Dendritic cell treated with granulocyte-macrophage colony-stimulating factor and Interleukin-4, amounts not matched to agents 40 ng/mL and 50 ng/mL, for 4 days (primary cell): ENCODE measurements around the gene GRIN1.

Source experiments
- H3K27ac Mint-ChIP-seq: one replicate; pipeline ENCODE4 v1.8.0; 2022; ENCODE audit warnings: mild to moderate bottlenecking, mixed read lengths
- H3K27me3 Mint-ChIP-seq: one replicate; pipeline ENCODE4 v1.8.0; 2022; ENCODE audit warnings: mild to moderate bottlenecking, mixed read lengths
- H3K36me3 Mint-ChIP-seq: one replicate; pipeline ENCODE4 v1.8.0; 2022; ENCODE audit warnings: low read depth, mixed read lengths
- H3K4me1 Mint-ChIP-seq: one replicate; pipeline ENCODE4 v1.8.0; 2022; ENCODE audit warnings: low read depth, mixed read lengths
- H3K4me3 Mint-ChIP-seq: one replicate; pipeline ENCODE4 v1.8.0; 2022; ENCODE audit warnings: mild to moderate bottlenecking, moderate library complexity, mixed read lengths
- H3K9me3 Mint-ChIP-seq: one replicate; pipeline ENCODE4 v1.8.0; 2022; ENCODE audit warnings: mixed read lengths
- intact Hi-C: fragments of 100-400 bp; cut with micrococcal nuclease; formaldehyde crosslinking; loops from one replicate; pipeline ENCODE4 v1.15.0; 2022

Gene GRIN1

GRCh38 chr9:137138722-137139467, at the start of gene GRIN1:
GRIN1 (plus strand) TSS chr9:137139154; CDS start chr9:137139487, 333 bp downstream.
- Mint-ChIP-seq H3K9me3 (no peaks in the 10 kb centered on the region), H3K36me3 (no peaks in the 10 kb centered on the region), H3K4me3 (no peak within 1 kb of the TSS), H3K4me1 (peaks cover 11% of the 10 kb centered on the region), H3K27ac (no peak within 1 kb of the TSS), H3K27me3 (peaks cover 84% of the 10 kb centered on the region)
- intact Hi-C loops = no loop called here

- H3K36me3 Mint-ChIP-seq = peaks cover 65% of the 10 kb centered on the region
- H3K4me1 Mint-ChIP-seq = peaks cover 44% of the 10 kb centered on the region
- H3K27ac Mint-ChIP-seq = peak overlapping the region; percentile 14
- H3K4me3 Mint-ChIP-seq = no peak overlapping the region
- intact Hi-C loops = no loop called here
- no peaks in the 10 kb centered on the region for H3K27me3 Mint-ChIP-seq
- no peaks in the 10 kb centered on the region for H3K9me3 Mint-ChIP-seq
These were observed 49.6 kb upstream of the GRIN1 start for GRCh38 chr9:137089232-137089947.

DNA sequence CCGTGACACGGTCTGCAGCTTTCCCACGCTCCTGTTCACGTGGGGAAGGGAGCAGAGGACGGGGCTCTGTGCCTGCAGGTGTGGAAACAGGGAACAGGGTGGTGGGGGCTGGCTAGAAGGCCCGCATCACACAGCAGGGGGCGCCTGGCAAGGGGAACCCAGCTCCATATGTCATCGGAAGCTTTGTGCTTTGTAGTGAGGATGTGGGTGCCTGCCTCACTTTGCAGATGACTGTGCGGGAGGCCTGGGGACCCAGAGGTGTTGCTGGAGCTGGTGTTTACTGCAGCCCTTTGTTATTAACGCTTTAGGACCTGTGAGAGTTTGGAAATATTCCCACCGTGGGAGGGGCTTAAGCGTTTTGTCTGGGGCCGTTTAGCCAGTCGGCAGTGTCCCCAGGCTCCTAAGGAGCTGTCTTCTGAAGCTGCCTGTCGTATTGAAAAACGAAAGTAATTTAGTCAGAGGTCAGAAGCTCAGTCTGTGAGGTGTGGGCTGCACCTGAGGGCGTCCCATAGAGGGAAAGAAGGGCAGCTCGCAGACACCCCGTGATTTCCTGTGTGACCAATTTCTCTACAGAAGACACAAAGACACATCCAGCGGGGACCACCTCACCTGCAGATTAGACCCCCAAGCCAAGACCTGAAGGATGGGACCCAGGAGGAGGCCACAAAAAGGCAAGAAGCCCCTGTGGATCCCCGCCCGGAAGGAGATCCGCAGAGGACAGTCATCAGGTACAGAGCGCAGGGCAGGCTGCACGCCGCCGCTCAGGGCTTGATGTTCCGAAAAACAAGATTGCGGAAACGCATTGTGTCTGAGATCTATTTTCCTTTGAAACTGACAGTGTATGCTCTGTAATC, 43.1 kb upstream of the GRIN1 start:
- Mint-ChIP-seq H3K27me3 (no peaks in the 10 kb centered on the region), H3K36me3 (peaks cover 41% of the 10 kb centered on the region), H3K9me3 (no peaks in the 10 kb centered on the region), H3K4me3 (no peak overlapping the region), H3K4me1 (no peaks in the 10 kb centered on the region), H3K27ac (no peak overlapping the region)
- intact Hi-C loops = no loop called here

DNA sequence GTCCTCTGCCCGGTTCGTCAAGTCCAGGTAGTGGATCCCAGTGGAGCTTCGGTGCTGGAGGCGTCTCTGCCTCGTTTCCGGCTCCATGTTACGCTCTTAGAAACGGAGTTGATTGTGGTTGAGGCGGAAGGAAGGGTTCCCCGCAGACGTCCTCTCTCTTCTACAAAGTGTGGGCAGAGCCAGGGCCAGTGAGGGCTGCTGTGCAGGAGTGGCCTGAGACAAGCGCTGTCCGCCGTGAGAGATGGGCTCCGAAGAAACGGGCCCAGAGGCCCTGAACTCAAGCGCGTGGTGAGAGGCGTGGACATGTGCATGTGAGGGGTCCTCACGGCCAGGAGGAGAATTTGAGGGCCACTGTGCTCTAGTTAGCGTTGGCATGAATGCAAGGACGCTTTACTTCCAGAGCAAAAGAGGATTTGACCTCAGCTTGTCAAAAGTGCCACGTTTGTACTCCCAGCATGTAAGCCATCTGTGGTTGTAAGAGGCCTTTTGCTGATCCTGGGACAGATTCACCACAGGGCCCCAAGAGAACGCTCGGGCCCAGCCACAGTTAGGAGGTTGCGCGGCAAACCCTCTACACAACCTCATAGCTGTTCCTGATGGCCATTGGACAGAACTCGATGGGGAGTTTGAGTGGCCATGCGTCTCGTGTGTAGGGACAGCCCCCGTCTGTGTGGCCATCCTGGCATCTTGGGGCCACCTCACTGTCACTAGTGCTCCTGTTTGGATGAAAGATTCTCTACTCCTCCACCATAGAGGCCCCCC, 42.0 kb upstream of the GRIN1 start:
- no peak overlapping the region for H3K27ac Mint-ChIP-seq
- no peaks in the 10 kb centered on the region for H3K27me3 Mint-ChIP-seq
- peaks cover 30% of the 10 kb centered on the region for H3K36me3 Mint-ChIP-seq
- H3K4me3 Mint-ChIP-seq = no peak overlapping the region
- H3K9me3 Mint-ChIP-seq = no peaks in the 10 kb centered on the region
- intact Hi-C loops = no loop called here
- no peaks in the 10 kb centered on the region for H3K4me1 Mint-ChIP-seq

DNA sequence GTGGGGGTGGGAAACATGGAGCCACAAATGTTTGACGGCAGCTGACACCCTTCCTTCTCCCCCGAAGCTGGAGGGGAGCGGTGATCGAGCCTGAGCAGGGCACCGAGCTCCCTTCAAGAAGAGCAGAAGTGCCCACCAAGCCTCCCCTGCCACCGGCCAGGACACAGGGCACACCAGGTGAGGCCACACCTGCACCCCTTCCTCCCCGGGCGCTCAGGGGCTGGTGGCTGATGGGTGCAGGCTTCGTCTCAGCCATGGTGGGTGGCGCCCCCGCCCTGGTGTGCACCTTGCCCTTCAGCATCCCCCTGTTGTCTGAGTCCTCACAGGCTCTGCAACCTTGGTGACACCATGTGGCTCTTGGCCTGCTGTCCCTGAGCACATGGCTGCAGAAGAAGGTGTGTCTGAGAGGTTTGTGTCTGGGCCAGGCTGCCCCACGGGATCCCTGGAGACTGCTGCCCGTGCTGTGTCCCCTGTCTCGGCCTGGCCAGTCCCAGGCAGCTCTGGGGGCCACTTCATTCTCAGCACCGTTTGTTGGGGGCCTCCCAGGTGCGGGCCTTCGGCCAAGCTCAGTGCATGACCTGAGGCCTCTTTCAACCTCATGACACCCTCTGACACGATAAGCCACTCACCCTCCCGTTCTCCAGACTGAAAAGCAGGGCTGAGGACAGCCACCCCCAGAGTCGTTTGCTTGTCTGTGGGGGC, 41.0 kb upstream of the GRIN1 start:
- no peaks in the 10 kb centered on the region for H3K4me1 Mint-ChIP-seq
- H3K27ac Mint-ChIP-seq = no peak overlapping the region
- H3K9me3 Mint-ChIP-seq = no peaks in the 10 kb centered on the region

DNA sequence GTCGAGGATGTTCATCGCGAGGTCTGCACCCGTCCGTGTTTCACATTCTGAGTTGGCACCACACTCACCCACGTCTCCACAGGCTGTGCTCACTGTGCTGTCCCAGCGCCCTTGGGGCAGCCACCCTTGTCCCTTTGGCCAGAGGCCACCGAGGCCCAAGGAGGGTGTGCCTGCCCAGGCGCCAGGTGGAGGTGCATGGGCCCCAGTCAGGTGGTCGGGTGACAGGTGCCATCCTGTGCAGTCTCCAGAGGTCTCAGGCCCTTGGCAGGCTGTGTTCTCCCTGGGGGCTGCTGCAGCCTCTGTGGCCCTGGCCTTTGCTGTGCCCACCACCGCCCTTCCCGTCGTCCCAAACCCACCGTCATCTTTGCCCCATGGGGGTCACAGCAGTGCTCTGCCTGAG, 39.7 kb upstream of the GRIN1 start:
- H3K4me3 Mint-ChIP-seq = no peak overlapping the region
- H3K27ac Mint-ChIP-seq = no peak overlapping the region
- peaks cover 7% of the 10 kb centered on the region for H3K36me3 Mint-ChIP-seq
- H3K9me3 Mint-ChIP-seq = no peaks in the 10 kb centered on the region
- H3K4me1 Mint-ChIP-seq = no peaks in the 10 kb centered on the region
- H3K27me3 Mint-ChIP-seq = no peaks in the 10 kb centered on the region
- intact Hi-C loops = no loop called here

More for the DNA sequence above, 41.0 kb upstream of the GRIN1 start:
- peaks cover 20% of the 10 kb centered on the region for H3K36me3 Mint-ChIP-seq
- H3K27me3 Mint-ChIP-seq = no peaks in the 10 kb centered on the region
- intact Hi-C loops = no loop called here
- no peak overlapping the region for H3K4me3 Mint-ChIP-seq

DNA sequence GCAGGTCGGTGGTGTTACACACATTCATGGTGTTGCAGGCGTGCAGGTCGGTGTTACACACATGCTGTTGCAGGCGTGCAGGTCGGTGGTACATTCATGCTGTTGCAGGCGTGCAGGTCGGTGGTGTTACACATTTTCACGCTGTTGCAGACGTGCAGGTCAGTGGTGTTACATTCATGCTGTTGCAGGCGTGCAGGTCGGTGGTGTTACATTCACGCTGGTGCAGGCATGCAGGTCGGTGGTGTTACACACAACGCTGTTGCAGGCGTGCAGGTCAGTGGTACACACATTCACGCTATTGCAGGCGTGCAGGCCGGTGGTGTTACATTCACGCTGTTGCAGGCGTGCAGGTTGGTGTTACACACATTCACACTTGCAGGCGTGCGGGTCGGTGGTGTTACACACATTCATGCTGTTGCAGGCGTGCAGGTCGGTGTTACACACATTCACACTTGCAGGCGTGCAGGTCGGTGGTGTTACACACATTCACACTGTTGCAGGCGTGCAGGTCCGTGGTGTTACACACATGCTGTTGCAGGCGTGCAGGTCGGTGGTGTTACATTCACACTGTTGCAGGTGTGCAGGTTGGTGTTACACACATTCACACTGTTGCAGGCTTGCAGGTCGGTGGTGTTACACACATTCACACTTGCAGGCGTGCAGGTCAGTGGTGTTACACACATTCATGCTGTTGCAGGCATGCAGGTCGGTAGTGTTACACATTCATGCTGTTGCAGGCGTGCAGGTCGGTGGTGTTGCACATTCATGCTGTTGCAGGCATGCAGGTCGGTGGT, 35.6 kb upstream of the GRIN1 start:
- no peaks in the 10 kb centered on the region for H3K36me3 Mint-ChIP-seq
- no peaks in the 10 kb centered on the region for H3K27me3 Mint-ChIP-seq
- H3K27ac Mint-ChIP-seq = no peak overlapping the region
- intact Hi-C loops = no loop called here
- no peaks in the 10 kb centered on the region for H3K4me1 Mint-ChIP-seq
- no peak overlapping the region for H3K4me3 Mint-ChIP-seq
- no peaks in the 10 kb centered on the region for H3K9me3 Mint-ChIP-seq

GRCh38 chr9:137105814-137106661, 32.9 kb upstream of the GRIN1 start:
- intact Hi-C loops = no loop called here
- no peaks in the 10 kb centered on the region for H3K27me3 Mint-ChIP-seq
- H3K4me1 Mint-ChIP-seq = no peaks in the 10 kb centered on the region
- H3K27ac Mint-ChIP-seq = no peak overlapping the region
- no peak overlapping the region for H3K4me3 Mint-ChIP-seq
- H3K9me3 Mint-ChIP-seq = no peaks in the 10 kb centered on the region
- H3K36me3 Mint-ChIP-seq = no peaks in the 10 kb centered on the region

DNA sequence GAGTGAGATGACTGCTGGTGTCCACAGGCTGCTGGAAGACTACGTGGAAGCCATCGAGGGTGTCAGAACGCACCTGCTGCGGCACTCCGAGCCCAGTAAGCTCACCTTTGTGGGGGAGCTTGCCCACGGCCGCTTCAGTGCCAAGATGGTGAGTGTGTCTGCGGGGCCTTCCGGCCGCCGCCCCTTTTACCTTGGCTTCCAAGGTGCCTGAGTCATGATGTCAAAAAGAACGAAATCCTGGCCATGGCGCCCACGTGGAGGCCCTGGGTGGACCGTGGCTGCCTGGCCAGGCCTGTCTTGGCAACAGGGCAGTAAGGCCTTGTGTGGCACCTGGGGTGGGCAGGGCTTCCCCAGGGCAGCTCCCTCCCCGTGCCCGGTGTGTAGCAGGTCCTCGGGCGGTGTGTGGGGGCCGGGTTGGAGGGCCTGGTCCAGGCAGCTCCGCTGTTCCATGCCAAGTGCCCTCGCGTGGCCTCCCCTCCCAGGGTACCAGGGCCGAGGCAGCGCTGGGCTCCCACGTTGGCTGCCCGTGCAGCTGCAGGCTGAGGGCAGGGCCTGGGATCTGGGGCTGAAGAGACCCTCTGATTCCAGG, 32.2 kb upstream of the GRIN1 start:
- H3K4me3 Mint-ChIP-seq = no peak overlapping the region
- H3K27ac Mint-ChIP-seq = no peak overlapping the region
- no peaks in the 10 kb centered on the region for H3K9me3 Mint-ChIP-seq
- intact Hi-C loops = no loop called here
- no peaks in the 10 kb centered on the region for H3K27me3 Mint-ChIP-seq
- H3K36me3 Mint-ChIP-seq = no peaks in the 10 kb centered on the region
- H3K4me1 Mint-ChIP-seq = no peaks in the 10 kb centered on the region

- Mint-ChIP-seq H3K4me1 (no peaks in the 10 kb centered on the region), H3K4me3 (no peak overlapping the region), H3K27ac (no peak overlapping the region), H3K9me3 (no peaks in the 10 kb centered on the region), H3K27me3 (no peaks in the 10 kb centered on the region), H3K36me3 (no peaks in the 10 kb centered on the region)
- intact Hi-C loops = no loop called here
These were observed 31.5 kb upstream of the GRIN1 start for GRCh38 chr9:137107312-137107921.

GRCh38 chr9:137107982-137108381, 31.0 kb upstream of the GRIN1 start:
- intact Hi-C loops = no loop called here
- H3K9me3 Mint-ChIP-seq = no peaks in the 10 kb centered on the region
- no peak overlapping the region for H3K27ac Mint-ChIP-seq
- H3K27me3 Mint-ChIP-seq = no peaks in the 10 kb centered on the region
- peaks cover 4% of the 10 kb centered on the region for H3K4me1 Mint-ChIP-seq
- H3K36me3 Mint-ChIP-seq = no peaks in the 10 kb centered on the region
- H3K4me3 Mint-ChIP-seq = no peak overlapping the region
